SK-N-MC (cell line): ENCODE results near the gene WDR26.

ENCODE experiments used
- DNase-seq: peaks from one replicate; pipeline ENCODE4 v3.0.0-alpha.2; 2011; ENCODE audit warnings: low read depth, low spot score
- H3K27ac ChIP-seq: fragments of 200-600 bp; sonication (generic); 2 replicates; pipeline ENCODE4 v1.5.1; 2016; ENCODE audit warnings: mixed run types
- H3K36me3 ChIP-seq: fragments of 200-600 bp; sonication (generic); 2 replicates; pipeline ENCODE4 v1.6.1; 2017; ENCODE audit warnings: antibody characterized with exemption, low read length, mixed read lengths; ENCODE audit not compliant: insufficient read depth
- H3K4me3 ChIP-seq: fragments of 200-600 bp; sonication (generic); 2 replicates; pipeline ENCODE4 v1.5.1; 2016
- H3K9ac ChIP-seq: fragments of 200-600 bp; sonication (generic); 2 replicates; pipeline ENCODE4 v1.8.0; 2017; ENCODE audit warnings: mixed run types, mixed read lengths; ENCODE audit not compliant: insufficient read length
- H3K9me3 ChIP-seq: fragments of 200-600 bp; sonication (generic); 2 replicates; pipeline ENCODE4 v1.6.1; 2017; ENCODE audit warnings: low read depth, mild to moderate bottlenecking, antibody characterized with exemption, low read length, moderate library complexity, mixed read lengths
- EZH2 ChIP-seq: fragments of 200-600 bp; sonication (generic); IDR thresholded peaks from one replicate; pipeline ENCODE4 v1.6.1; 2017; ENCODE audit warnings: antibody characterized with exemption
- FOXP2 ChIP-seq: optimal IDR thresholded peaks from 2 replicates; pipeline ENCODE3; 2011; ENCODE audit warnings: mild to moderate bottlenecking, moderate library complexity; ENCODE audit not compliant: insufficient read depth; ENCODE audit errors: extremely low read length, control extremely low read depth
- POLR2AphosphoS5 ChIP-seq: IDR thresholded peaks from 2 replicates; pipeline ENCODE4 v1.6.1; 2012; ENCODE audit warnings: mild to moderate bottlenecking, low read depth, low read length, borderline replicate concordance

The WDR26 gene

GRCh38 chr1:224392411-224393249 is 42.0 kb downstream of the WDR26 start:
- H3K9me3 ChIP-seq, result no peaks in the 10 kb centered on the region
- TF ChIP-seq EZH2 (no peak), FOXP2 (no peak)
- H3K36me3 ChIP-seq, result peaks cover 95% of the 10 kb centered on the region
- H3K9ac ChIP-seq, result no peak overlapping the region
- no peak overlapping the region for H3K4me3 ChIP-seq
- no peak for DNase-seq
- H3K27ac ChIP-seq, result 0 out of 2 replicates have a peak overlapping the region, but pooled peaks have one; percentile 3

GRCh38 chr1:224390517-224390916 is 44.1 kb downstream of the WDR26 start:
- H3K9me3 ChIP-seq, result no peaks in the 10 kb centered on the region
- no peak for DNase-seq
- H3K36me3 ChIP-seq, result peaks cover 96% of the 10 kb centered on the region
- no peak overlapping the region for H3K27ac ChIP-seq
- no peak overlapping the region for H3K4me3 ChIP-seq
- TF ChIP-seq EZH2, result no peak
- TF ChIP-seq FOXP2, result no peak
- no peak for TF ChIP-seq POLR2AphosphoS5
- H3K9ac ChIP-seq, result no peak overlapping the region

GRCh38 chr1:224387943-224388342 is 46.7 kb downstream of the WDR26 start:
- peak overlapping the region; percentile 46; the same call in 1 of the 2 replicates for H3K27ac ChIP-seq
- H3K4me3 ChIP-seq, result no peak overlapping the region
- TF ChIP-seq FOXP2, result no peak
- DNase-seq, result no peak
- no peaks in the 10 kb centered on the region for H3K9me3 ChIP-seq
- no peak overlapping the region for H3K9ac ChIP-seq
- peaks cover 77% of the 10 kb centered on the region for H3K36me3 ChIP-seq

GRCh38 chr1:224387302-224387912 is 47.2 kb downstream of the WDR26 start:
- Histone ChIP-seq H3K9me3 (no peaks in the 10 kb centered on the region), H3K27ac (peak overlapping the region; percentile 46; the same call in 1 of the 2 replicates), H3K9ac (no peak overlapping the region), H3K4me3 (no peak overlapping the region), H3K36me3 (peaks cover 72% of the 10 kb centered on the region)
- TF ChIP-seq EZH2 (no peak), FOXP2 (no peak), POLR2AphosphoS5 (0 out of 2 replicates have a peak, but pooled peaks have one; percentile 8)
- no peak for DNase-seq

- H3K27ac ChIP-seq, result peak overlapping the region; percentile 47
- H3K9ac ChIP-seq, result no peak overlapping the region
- no peak for TF ChIP-seq EZH2
- no peak for TF ChIP-seq FOXP2
- no peak for TF ChIP-seq POLR2AphosphoS5
- H3K9me3 ChIP-seq, result no peaks in the 10 kb centered on the region
- no peak overlapping the region for H3K4me3 ChIP-seq
- peaks cover 50% of the 10 kb centered on the region for H3K36me3 ChIP-seq
- no peak for DNase-seq
These were observed 51.4 kb downstream of the WDR26 start for GRCh38 chr1:224383218-224383617.

GRCh38 chr1:224381880-224382548 is 52.6 kb downstream of the WDR26 start:
- no peak overlapping the region for H3K9ac ChIP-seq
- no peak for DNase-seq
- no peaks in the 10 kb centered on the region for H3K9me3 ChIP-seq
- H3K27ac ChIP-seq, result no peak overlapping the region
- H3K36me3 ChIP-seq, result peaks cover 47% of the 10 kb centered on the region
- H3K4me3 ChIP-seq, result no peak overlapping the region
- TF ChIP-seq EZH2 (no peak), POLR2AphosphoS5 (no peak), FOXP2 (no peak)

- Histone ChIP-seq H3K4me3 (no peak overlapping the region), H3K36me3 (peaks cover 49% of the 10 kb centered on the region), H3K9ac (no peak overlapping the region), H3K27ac (peak overlapping the region; percentile 26; the same call in 1 of the 2 replicates), H3K9me3 (no peaks in the 10 kb centered on the region)
- DNase-seq, result no peak
- no peak for TF ChIP-seq FOXP2
- no peak for TF ChIP-seq POLR2AphosphoS5
- no peak for TF ChIP-seq EZH2
These were observed 54.6 kb downstream of the WDR26 start for GRCh38 chr1:224380003-224380402.

GRCh38 chr1:224378855-224379631 is 55.6 kb downstream of the WDR26 start:
- Histone ChIP-seq H3K27ac (peak overlapping the region; percentile 64), H3K36me3 (peaks cover 55% of the 10 kb centered on the region), H3K4me3 (no peak overlapping the region), H3K9ac (no peak overlapping the region), H3K9me3 (no peaks in the 10 kb centered on the region)
- TF ChIP-seq POLR2AphosphoS5 (no peak), FOXP2 (no peak), EZH2 (no peak)
- DNase-seq, result no peak
